Colonic mucosa (tissue), 4 donors: ENCODE measurements around the gene TNK2. TPM values are rescaled to one million over a fixed set of nuclear protein-coding genes. Genes with fewer than 3 reads are reported as not detected.
A peak's percentile ranks its signal among the peaks of the same experiment; 100 is the strongest.

Experiments used
- DNase-seq: peaks from one replicate; pipeline ENCODE4 v3.0.0-alpha.2; 2020
- H3K27ac ChIP-seq: fragments of 200-600 bp; one replicate; pipeline ENCODE4 v1.8.0; 2021
- H3K27me3 ChIP-seq: fragments of 200-600 bp; one replicate; pipeline ENCODE4 v1.8.0; 2021
- H3K36me3 ChIP-seq: fragments of 200-600 bp; one replicate; pipeline ENCODE4 v1.8.0; 2021
- H3K4me1 ChIP-seq: fragments of 200-600 bp; one replicate; pipeline ENCODE4 v1.8.0; 2021; ENCODE audit warnings: mild to moderate bottlenecking
- H3K4me3 ChIP-seq: fragments of 200-600 bp; one replicate; pipeline ENCODE4 v1.8.0; 2021
- H3K9ac ChIP-seq, 2 donors: one replicate each; pipeline ENCODE4 v1.7.0; 2013; ENCODE audit warnings: control low read depth in 2 of 2, low read depth in 2 of 2, low read length in 2 of 2
- H3K9me3 ChIP-seq: fragments of 200-600 bp; one replicate; pipeline ENCODE4 v1.8.0; 2021
- CTCF ChIP-seq: fragments of 200-600 bp; IDR thresholded peaks from one replicate; pipeline ENCODE4 v1.8.0; 2022; ENCODE audit warnings: antibody characterized with exemption, mild to moderate bottlenecking
- intact Hi-C: fragments of 100-400 bp; cut with DNase I; formaldehyde crosslinking; loops from one replicate; pipeline ENCODE4 v1.14.1; 2022
- total RNA-seq, 2 donors: library from RNA; stranded (reverse); fragmentation: NEBNext Ultra II Directional in 1 of 2; extraction: Animal tissue kit (Norgen Biotek cat#: 25700) in 1 of 2; gene quantifications; one replicate each; pipeline ENCODE4 v1.2.1, GENCODE V29; 2021
- donor health status: healthy.
- donor health status: DM: no; HTN: no; CAD: no.
- donor health status: DM: no; HTN: no; CAD: no.

Gene TNK2
- total RNA-seq, 2 donors from 2014 or later = 23.8 to 28.5 TPM

DNA sequence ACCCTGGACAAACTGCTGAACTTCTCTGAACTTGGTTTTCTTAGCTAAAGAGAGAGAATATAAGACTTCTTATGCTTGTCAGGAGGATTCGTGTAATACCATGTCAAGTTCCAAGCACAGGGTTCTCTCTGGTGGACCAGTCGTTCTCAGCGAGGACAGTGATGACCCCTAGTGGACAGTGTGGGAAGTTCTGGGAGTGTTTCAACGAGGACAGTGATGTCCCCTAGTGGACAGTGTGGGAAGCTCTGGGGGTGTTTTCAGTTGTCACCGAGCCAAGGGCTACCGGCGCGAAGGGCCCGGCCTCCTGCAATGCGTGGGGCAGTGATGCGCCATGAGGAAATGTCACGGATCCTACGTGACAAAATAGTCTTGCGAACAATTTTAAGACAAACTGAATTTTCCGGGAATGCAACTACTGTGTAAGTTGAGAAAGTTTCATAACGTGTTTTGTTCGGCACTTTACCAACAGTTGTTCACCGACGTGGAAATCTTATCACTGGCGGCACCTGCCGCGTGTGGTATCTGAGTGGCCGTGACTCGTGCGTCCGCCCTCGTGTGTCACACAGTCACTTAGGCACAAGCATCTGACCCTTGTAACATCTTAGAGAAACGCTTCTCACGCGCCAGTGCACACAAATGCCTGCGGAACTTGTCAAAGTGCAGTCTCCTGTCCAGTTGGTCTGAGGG is 57.4 kb downstream of the TNK2 start:
- Histone ChIP-seq H3K36me3 (no peaks in the 10 kb centered on the region), H3K27me3 (no peaks in the 10 kb centered on the region), H3K4me3 (no peak overlapping the region), H3K9ac (no peak overlapping the region), H3K4me1 (no peaks in the 10 kb centered on the region), H3K9me3 (no peaks in the 10 kb centered on the region), H3K27ac (no peak overlapping the region)
- peak; percentile 100 for TF ChIP-seq CTCF
- intact Hi-C loops = no loop called here
- DNase-seq = peak; percentile 96

DNA sequence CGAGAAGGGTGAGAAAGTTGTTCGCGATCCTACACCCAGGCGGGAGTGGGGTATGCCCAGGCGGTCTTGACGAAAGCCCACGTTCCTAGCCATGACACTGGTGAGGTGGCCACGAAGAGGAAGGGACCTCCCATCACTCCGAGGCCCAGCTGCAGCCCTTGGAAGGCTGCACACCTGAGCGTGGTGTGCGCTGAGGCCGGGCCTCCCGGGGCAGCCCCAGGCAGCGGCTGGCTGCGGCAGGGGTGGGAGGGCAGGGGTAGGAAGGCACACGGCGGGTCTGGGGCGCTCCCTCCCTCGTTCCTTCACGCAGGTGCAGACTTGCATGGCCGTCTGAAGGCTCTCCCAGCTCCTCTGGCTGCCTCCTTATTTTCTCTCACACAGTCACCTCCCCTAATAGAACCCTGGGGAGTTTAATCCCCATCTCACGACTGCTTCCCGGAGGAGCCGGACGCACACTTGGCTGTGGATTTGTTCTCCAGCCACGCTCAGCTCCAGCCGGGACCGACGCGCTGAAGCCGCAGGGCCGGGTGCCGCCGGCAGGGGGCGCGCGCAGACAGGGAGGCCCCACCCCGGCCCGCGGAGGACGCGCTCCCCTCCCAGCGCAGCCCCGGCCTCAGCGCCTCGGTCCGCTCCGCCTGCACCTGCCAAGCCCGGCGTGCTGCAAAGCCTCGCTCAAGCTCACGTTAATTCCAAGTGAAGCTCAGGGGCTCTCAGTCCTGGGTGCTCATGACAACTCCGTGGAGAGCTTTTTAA is 58.9 kb downstream of the TNK2 start:
- intact Hi-C loops = loop anchor here (5.0 kb wide), 1 partner anchor 47 kb away; no protein-coding TSS in a partner anchor

GRCh38 chr3:195847055-195847950 is 61.0 kb downstream of the TNK2 start:
- no peaks in the 10 kb centered on the region for H3K9me3 ChIP-seq
- intact Hi-C loops = loop anchor here (5.0 kb wide), 1 partner anchor 45 kb away; no protein-coding TSS in a partner anchor
- no peak overlapping the region for H3K9ac ChIP-seq
- peak; percentile 52 for DNase-seq
- H3K36me3 ChIP-seq = no peaks in the 10 kb centered on the region
- H3K27ac ChIP-seq = no peak overlapping the region
- no peaks in the 10 kb centered on the region for H3K27me3 ChIP-seq
- no peak overlapping the region for H3K4me3 ChIP-seq
- TF ChIP-seq CTCF = no peak
- H3K4me1 ChIP-seq = no peaks in the 10 kb centered on the region

More for the DNA sequence above, 58.9 kb downstream of the TNK2 start:
- DNase-seq = no peak
- H3K9ac ChIP-seq = peak overlapping the region in 1 of 2 donors; percentile 55
- H3K27ac ChIP-seq = peak overlapping the region; percentile 19
- no peaks in the 10 kb centered on the region for H3K9me3 ChIP-seq
- H3K4me1 ChIP-seq = no peaks in the 10 kb centered on the region
- H3K4me3 ChIP-seq = no peak overlapping the region
- H3K27me3 ChIP-seq = no peaks in the 10 kb centered on the region
- H3K36me3 ChIP-seq = no peaks in the 10 kb centered on the region
- peak; percentile 80 for TF ChIP-seq CTCF

DNA sequence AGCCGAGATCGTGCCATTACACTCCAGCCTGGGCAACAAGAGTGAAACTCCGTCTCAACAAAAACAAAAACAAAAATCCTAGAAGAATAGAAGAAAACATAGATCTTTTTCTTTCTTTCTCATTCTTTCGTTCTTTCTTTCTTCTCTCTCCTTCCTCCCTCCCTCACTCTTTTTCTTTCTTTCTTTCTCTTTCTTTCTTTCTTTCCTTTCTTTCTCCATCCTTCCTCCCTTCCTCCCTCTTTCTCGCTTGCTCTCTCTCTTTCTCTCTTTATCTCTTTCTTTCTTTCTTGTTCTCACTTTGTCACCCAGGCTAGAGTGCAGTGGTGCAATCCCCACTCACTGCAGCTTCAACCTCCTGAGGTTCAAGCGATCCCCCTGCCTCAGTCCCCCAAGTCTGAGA is 62.9 kb downstream of the TNK2 start:
- no peaks in the 10 kb centered on the region for H3K36me3 ChIP-seq
- no peaks in the 10 kb centered on the region for H3K9me3 ChIP-seq
- H3K27me3 ChIP-seq = no peaks in the 10 kb centered on the region
- no peak for DNase-seq
- intact Hi-C loops = loop anchor here (5.0 kb wide), 1 partner anchor 43 kb away; no protein-coding TSS in a partner anchor
- H3K9ac ChIP-seq = no peak overlapping the region
- TF ChIP-seq CTCF = no peak
- H3K4me1 ChIP-seq = no peaks in the 10 kb centered on the region
- no peak overlapping the region for H3K27ac ChIP-seq
- no peak overlapping the region for H3K4me3 ChIP-seq

- Histone ChIP-seq H3K27me3 (no peaks in the 10 kb centered on the region), H3K9me3 (no peaks in the 10 kb centered on the region), H3K4me3 (no peak overlapping the region), H3K9ac (no peak overlapping the region), H3K36me3 (no peaks in the 10 kb centered on the region), H3K27ac (no peak overlapping the region), H3K4me1 (no peaks in the 10 kb centered on the region)
- intact Hi-C loops = loop anchor here (5.0 kb wide), 1 partner anchor 42 kb away; no protein-coding TSS in a partner anchor
- DNase-seq = no peak
- no peak for TF ChIP-seq CTCF
Measured at GRCh38 chr3:195844671-195845218, 63.6 kb downstream of the TNK2 start.
